Stimulated activated CD4-positive, alpha-beta T cell treated with anti-CD3 and anti-CD28 coated beads, TNF-alpha, amount 100 ng/mL, for 4 hours (primary cell): ENCODE data around the gene PLA2G4F.

Source experiments
- DNase-seq, 3 experiments: peaks; one replicate each; pipeline ENCODE4 v3.0.0-alpha.2; 2020; ENCODE audit warnings: low read depth in 3 of 3

The PLA2G4F gene

GRCh38 chr15:42156243-42156922, at the start of gene PLA2G4F:
Gene PLA2G4F (minus strand): TSS chr15:42156636. CDS start chr15:42156549, 87 bp downstream.
- DNase-seq, result no peak

GRCh38 chr15:42203891-42204290, 47.5 kb upstream of the PLA2G4F start:
- DNase-seq, result no peak

- no peak for DNase-seq
Measured at GRCh38 chr15:42202653-42203052, 46.2 kb upstream of the PLA2G4F start.

GRCh38 chr15:42201801-42202200, 45.4 kb upstream of the PLA2G4F start:
- DNase-seq, result no peak

GRCh38 chr15:42199126-42199525, 42.7 kb upstream of the PLA2G4F start:
- DNase-seq, result no peak

- no peak for DNase-seq
Measured at GRCh38 chr15:42198516-42198915, 42.1 kb upstream of the PLA2G4F start.

GRCh38 chr15:42194513-42194912, 38.1 kb upstream of the PLA2G4F start:
- DNase-seq, result no peak

- no peak for DNase-seq
Measured at GRCh38 chr15:42193383-42193782, 36.9 kb upstream of the PLA2G4F start.

GRCh38 chr15:42191610-42192346, 35.3 kb upstream of the PLA2G4F start:
- no peak for DNase-seq

GRCh38 chr15:42190370-42190769, 33.9 kb upstream of the PLA2G4F start:
- DNase-seq, result no peak

GRCh38 chr15:42185801-42186200, 29.4 kb upstream of the PLA2G4F start:
- DNase-seq, result no peak

- DNase-seq, result no peak
Measured at GRCh38 chr15:42184736-42185135, 28.3 kb upstream of the PLA2G4F start.

GRCh38 chr15:42184296-42184695, 27.9 kb upstream of the PLA2G4F start:
- DNase-seq, result no peak

- no peak for DNase-seq
Measured at GRCh38 chr15:42182961-42183360, 26.5 kb upstream of the PLA2G4F start.

GRCh38 chr15:42182328-42182886, 26.0 kb upstream of the PLA2G4F start:
- no peak for DNase-seq

- no peak for DNase-seq
Measured at GRCh38 chr15:42178056-42178455, 21.6 kb upstream of the PLA2G4F start.

- DNase-seq, result no peak
Measured at GRCh38 chr15:42175671-42176070, 19.2 kb upstream of the PLA2G4F start.

GRCh38 chr15:42172475-42172874, 16.0 kb upstream of the PLA2G4F start:
- no peak for DNase-seq

GRCh38 chr15:42171795-42172194, 15.4 kb upstream of the PLA2G4F start:
- no peak for DNase-seq

GRCh38 chr15:42171122-42171521, 14.7 kb upstream of the PLA2G4F start:
- DNase-seq, result no peak

- no peak for DNase-seq
Measured at GRCh38 chr15:42166225-42166940, 9.9 kb upstream of the PLA2G4F start.

- no peak for DNase-seq
Measured at GRCh38 chr15:42165106-42165505, 8.7 kb upstream of the PLA2G4F start.
